Activated T-cell treated with anti-CD3 and anti-CD28 coated beads, Interleukin-2, amount 50 U/mL, for 1 hour (primary cell): ENCODE data around the gene NCOA5.
A peak's percentile ranks its signal among the peaks of the same experiment; 100 is the strongest.

Experiments used
- DNase-seq: peaks from one replicate; pipeline ENCODE4 v3.0.0-alpha.2; 2020

Gene NCOA5

GRCh38 chr20:46034039-46034438 is 55.7 kb downstream of the NCOA5 start:
- no peak for DNase-seq

DNA sequence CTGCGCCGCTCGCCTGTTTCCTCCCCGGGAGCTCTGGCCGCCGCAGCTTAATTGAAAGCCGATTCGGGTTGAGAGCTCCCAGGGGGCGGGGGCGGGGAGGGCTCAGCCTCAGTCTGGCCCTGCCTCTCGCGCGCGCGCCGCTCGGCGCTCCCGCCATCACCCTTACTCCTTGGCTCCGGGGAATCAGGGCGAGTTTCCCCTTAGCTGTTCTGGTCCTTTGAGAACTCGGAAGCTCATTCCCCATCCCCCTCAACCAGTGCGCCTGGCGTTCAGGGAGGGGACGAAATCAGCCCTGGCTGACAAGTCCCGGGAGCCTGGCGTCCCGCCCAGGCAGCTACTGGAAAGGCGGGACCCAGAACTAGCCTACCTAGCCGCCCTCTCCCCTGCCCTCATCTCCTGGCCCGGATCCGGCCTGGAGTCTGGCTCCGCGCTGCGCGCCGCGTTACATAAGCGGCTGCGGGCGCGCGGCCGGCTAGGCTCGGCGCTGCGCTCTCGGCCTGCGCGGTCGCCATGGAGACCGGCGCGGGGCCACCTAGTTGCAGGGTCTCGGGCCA is 58.0 kb downstream of the NCOA5 start:
- no peak for DNase-seq

- no peak for DNase-seq
Observed at GRCh38 chr20:46031014-46031569, 58.7 kb downstream of the NCOA5 start.

DNA sequence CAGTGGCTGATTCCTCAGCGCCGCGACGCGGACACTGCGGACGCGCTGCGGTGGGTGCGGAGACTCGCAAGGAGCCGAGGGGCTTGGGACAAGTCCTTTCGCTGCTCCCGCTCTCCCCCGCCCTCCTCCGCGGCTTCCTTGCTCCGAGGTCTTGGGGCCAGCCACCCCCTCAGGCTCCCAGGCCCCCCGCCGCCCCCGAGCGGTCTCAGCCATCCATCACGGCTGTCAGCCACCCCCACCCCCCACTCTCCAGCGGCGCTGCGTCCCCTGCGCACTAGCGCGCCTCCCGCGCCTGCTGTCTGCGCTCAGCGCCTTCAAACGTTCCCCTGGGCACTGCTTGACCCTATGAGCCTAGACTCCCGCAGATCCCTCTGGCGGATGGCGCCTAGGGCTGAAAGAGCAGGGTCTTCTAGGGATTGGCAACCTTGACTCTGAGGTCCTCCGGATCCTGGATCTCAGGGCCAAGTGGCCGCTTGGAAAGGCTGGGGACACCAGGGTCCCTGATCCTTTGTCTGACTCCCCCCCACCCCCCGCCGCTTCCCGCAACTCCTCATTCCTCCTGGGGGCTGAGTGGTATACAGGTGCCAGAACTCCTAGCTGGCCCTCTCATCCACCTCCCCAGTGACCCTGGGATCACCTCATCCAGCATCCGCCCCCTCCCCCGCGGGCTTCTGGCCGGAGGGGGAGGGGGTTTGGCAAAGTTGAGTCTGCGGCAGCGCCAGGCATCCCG is 59.3 kb downstream of the NCOA5 start:
- no peak for DNase-seq

GRCh38 chr20:46028772-46029371 is 60.9 kb downstream of the NCOA5 start, which contains the start of gene SLC12A5:
Gene SLC12A5 (plus strand): TSS chr20:46029215. CDS start chr20:46029345, 130 bp downstream.
- DNase-seq = no peak

DNA sequence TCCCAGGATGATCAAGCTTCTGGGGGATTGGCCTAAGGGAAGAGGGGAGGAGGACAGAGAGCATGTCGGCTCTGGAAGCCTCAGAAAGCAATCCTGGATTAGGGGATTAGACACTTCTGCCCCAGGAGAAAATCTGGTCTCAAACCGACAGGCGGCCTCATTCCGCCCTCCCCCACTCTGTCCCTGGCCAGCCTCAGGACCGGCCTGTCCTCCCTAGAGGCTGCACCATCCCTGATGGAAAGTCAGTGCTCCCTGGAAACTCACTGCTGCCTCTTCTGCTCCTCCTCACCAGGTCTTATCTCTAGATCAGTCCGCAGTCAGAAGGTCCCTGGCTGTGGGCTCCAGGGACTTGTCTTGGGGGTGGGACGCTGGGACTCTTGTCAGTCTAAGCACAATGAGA is 61.7 kb downstream of the NCOA5 start:
- DNase-seq = no peak

DNA sequence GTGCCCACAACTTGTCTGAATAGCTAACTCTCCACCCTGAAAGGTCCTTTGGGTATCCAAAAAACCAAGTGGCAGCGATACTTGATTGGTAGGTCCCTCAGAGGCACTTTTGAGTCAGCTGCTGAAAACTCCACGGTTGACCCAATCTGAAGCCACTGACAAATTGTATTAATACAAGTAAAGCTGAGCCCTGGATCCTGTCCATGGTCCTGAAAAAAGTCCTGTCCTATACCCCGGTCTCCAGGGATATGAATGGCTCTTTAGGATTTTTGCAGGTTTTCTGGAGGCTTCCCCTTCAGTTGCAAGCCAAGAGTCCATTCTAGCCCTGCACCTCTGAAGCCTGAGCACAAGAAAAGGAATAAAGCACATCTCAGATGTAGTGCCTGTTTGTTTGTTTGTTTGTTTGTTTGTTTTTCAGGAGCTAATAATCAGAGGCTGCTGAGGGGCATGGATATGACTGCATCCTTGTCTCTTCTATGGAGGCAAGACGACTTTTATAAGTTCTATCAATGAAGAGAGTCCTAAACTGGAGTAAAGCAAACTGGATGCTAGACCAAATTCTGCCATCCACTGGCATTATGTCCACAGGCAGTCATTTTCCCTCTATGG is 62.4 kb downstream of the NCOA5 start:
- no peak for DNase-seq

DNA sequence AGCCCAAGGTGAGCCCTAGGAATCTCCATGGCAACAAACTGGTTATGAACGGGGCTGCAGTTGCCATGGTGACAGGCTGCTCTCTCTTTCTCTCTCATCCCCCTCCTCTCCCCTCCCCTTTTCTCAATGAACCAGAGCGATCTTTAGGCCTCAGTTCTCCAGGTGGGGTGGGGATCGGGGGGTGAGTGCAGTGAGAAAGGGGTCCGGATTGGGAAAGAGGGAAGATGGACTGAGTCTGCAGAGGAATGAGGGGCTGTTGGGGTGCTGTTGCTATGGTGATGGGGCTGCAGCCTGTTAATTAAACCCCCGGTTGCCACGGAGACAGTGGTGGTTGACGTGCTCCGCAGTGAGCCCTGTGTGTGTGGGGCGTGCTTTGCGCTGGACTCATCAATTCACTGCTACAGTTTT is 64.4 kb downstream of the NCOA5 start:
- DNase-seq = no peak

- DNase-seq = no peak
Observed at GRCh38 chr20:46023999-46024398, 65.8 kb downstream of the NCOA5 start.

DNA sequence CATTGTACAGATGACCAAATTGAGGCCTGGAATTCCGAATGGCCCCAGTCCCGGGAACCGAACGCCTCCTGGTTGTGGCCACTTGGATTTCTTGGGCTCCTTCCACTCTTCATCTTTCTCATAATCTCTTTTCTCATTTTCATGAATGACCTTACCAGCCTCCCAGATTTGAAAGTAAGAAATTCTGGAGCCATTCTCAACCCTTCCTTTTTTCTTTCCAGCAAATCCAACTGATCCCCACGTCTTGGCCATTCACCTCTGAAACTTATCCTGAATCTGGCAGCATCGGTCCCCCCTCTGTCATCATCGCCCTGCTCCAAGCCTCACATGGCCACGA is 66.6 kb downstream of the NCOA5 start:
- no peak for DNase-seq

- DNase-seq = peak; percentile 78
Observed at GRCh38 chr20:46022411-46023147, 67.2 kb downstream of the NCOA5 start.

DNA sequence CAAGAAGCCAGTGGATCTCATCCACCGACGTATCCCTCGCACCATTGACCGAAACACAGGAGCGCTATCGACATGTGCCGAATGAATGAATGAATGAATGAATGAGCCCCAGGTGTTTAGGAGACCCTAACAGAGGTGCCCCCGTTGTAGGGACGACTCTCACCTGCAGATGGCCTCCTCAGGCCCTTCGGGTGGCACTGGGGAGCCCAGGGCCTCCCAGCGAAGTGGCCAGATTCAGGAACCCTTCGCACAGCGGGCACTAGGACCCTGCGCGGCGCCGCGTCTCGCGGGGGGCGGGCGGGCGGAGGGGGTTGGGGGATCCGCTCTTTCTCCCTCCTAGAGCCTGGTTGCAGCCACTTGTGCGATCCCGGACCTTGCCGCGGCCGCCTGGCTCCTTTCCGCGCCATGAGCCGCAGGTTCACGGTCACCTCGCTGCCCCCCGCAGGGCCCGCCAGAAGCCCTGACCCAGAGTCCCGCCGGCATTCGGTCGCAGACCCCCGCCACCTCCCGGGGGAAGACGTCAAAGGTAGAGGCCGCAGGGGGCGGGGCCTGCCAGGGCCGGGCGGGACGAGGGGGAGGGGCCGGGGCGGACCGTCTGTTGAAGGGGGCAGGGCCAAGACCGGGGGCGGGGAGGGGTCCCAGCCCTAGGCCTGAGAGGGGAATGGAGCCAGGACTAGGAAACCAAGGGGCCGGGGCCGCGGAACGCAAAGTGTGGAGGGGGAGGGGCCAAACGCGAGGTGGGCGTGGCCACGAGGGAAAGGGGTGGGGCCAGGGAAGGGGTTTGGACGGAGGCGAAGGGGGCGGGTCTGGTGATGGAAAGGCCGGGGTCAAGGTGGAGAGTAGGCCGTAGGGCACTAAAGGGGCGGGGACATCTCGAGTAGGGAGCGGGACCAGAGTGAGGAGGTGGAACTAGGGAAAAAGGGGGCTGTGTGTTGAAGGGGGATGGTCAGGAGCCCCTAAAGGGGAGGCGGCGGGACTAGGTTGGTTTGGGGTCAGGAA is 68.1 kb downstream of the NCOA5 start:
- DNase-seq = peak; percentile 57

- no peak for DNase-seq
Observed at GRCh38 chr20:46020555-46020954, 69.2 kb downstream of the NCOA5 start.

GRCh38 chr20:46018611-46019010 is 71.2 kb downstream of the NCOA5 start:
- no peak for DNase-seq

DNA sequence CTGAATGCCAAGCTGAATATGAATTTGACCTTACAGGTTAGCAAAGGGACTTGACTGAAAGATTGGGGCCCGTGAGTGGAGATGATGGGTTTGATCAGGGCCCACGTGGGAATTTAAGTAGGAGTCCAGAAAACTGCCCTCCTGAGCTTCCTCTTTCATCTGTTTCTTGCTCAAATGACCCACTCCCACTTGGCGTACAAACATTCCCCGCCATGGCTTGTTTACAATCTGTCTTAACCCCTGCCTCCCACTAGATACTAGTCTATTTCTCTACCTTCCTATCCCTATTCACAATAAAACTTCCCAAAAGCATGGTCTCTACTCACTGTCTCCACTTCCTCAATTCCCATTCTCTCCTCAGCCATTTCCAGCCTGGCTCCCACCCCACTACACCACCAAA is 71.7 kb downstream of the NCOA5 start:
- DNase-seq = no peak

- DNase-seq = no peak
Observed at GRCh38 chr20:46017272-46017671, 72.5 kb downstream of the NCOA5 start.

GRCh38 chr20:46014517-46015396 is 75.0 kb downstream of the NCOA5 start:
- DNase-seq = no peak

- DNase-seq = peak; percentile 77
Observed at GRCh38 chr20:46013829-46014516, 75.8 kb downstream of the NCOA5 start.

- no peak for DNase-seq
Observed at GRCh38 chr20:46013322-46013828, 76.4 kb downstream of the NCOA5 start.

DNA sequence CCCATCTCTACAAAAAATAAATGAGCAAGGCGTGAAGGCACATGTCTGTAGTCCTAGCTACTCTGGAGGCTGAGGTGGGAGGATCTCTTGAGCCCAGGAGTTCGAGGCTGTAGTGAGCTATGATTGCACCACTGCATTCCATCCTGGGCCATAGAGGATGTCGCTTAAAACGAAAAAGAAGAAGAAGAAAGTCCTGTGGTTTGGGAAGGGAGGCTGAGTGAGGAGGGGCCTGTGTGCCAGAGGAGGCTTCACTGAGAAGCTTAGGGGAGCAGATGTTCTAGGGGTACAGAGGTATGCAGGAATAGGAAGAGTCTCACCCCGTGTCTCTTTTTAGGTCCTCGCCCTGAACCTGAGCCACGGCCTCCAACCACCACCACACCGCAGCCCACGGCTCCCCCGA is 76.8 kb downstream of the NCOA5 start:
- no peak for DNase-seq
